Amniotic stem cell (primary cell): ENCODE results near the gene OXGR1.
A peak's percentile ranks its signal among the peaks of the same experiment; 100 is the strongest.
"Not testable (repeated sequence)": the region's sequence is repeated elsewhere in the genome, so short reads cannot be mapped to it uniquely, and the experiment has no call there.

Experiments
- DNase-seq: peaks from one replicate; lab custom pipeline; 2025; lab: John Stamatoyannopoulos, UW

Gene OXGR1

DNA sequence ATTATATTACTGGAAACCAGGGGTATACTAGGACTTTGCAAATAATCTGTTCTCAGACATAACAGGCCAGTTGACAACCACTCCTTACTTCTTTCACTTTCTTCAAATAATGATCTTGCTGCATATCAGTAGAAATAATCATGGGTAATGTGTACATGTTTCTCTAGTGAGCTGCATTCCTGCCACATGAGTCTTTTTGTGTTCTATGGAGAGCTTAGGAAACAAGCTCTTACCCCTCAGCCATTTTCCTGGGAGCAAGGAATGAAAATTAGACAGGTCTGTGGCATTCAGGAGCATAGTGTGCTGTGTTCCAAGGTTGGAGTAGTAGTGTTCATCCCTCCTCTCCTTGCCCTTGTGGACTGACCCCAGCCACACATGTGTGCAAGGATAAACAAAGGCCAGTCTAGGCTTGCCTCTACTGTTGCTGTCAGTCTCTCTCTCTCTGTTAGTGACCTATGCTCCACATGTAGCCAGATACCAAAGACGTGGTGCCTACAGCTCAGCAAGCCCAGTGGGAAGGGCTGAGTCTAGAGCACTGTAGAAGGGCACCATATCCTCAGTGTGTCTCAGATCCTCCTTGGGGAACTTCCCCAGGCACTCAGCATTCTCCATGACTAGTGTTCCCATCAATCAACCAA is 11.5 kb upstream of the OXGR1 start:
- no peak for DNase-seq

DNA sequence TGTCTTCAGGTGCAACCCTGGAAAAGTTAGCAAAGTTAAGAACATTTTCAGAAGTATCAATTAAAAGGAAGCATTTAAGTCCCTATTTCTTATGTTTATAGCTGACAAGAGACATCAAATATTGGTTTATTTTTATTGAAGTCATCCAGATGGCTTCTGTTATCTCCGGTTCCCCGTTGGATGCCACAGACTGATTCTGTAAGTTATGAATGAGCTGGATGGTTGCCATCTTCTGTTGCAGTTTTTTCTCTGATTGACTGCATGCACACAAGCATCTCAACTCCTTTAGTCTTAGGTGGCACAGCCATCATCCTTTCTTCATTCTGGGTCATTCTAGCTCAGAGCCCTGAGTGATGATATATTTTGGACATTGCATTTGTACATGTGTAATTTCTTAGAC is 10.6 kb upstream of the OXGR1 start:
- DNase-seq, result no peak

- DNase-seq, result no peak
These were observed 10.0 kb upstream of the OXGR1 start for GRCh38 chr13:97004096-97004876.

DNA sequence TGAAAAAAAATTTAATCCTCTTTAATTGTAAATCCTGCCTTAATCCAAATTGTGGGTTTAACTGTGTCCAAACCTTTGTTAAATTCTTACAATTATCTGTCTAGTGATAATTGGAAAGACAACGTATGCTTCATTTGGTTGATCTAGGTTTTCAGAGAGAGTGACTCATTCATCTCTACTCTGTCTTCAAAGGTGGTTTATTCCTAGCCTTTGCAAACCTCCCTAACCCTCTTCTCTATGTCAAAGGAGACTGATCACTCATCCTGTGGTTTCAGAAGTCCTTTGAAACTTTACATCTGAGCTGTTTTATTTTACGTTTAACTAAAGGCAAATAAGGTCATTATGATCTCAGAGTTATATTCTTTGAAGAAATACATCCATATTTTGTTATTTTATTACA is 8.8 kb upstream of the OXGR1 start:
- no peak for DNase-seq

- DNase-seq, result no peak
These were observed 8.3 kb upstream of the OXGR1 start for GRCh38 chr13:97002581-97002980.

DNA sequence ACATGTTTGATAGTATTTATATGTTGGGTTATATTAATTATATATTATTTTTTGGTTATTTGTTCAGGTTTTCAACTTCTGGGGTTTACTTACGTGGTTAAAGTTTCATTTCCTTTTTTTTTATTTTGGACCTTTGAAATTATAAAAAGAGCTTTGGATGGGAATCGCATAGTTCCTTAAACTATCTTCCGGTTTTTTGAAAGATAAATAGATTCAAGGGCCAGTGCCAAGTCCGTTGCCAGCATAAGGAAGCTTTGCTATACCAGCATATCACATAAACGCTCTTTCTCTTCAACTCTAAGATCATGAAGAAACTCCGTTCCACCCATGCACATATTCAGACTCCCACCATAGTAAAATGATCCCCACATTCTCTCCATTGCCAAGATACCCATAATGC is 7.4 kb upstream of the OXGR1 start:
- no peak for DNase-seq

- no peak for DNase-seq
These were observed 6.1 kb upstream of the OXGR1 start for GRCh38 chr13:97000295-97000925.

- DNase-seq, result no peak
These were observed 4.8 kb upstream of the OXGR1 start for GRCh38 chr13:96999091-96999490.

DNA sequence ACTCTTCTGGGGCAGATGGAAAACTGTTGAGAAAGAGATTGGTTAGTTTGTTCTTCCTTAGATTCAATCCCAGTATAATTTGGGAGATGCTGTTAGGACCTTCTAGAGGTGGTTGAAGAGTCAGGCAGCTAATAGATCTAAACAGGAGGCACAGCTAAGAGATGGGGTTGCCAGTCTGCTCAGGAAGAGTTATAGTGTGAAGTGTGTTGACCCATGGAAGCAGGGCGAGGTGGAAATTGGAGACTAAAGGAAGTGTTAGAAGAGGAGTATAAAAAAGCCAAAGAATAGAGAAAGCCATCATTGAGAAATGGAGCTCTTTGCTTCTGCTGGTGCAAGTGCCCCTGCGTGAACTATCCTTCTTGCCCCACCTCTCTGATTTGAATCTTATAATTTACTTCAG is 3.8 kb upstream of the OXGR1 start:
- no peak for DNase-seq

DNA sequence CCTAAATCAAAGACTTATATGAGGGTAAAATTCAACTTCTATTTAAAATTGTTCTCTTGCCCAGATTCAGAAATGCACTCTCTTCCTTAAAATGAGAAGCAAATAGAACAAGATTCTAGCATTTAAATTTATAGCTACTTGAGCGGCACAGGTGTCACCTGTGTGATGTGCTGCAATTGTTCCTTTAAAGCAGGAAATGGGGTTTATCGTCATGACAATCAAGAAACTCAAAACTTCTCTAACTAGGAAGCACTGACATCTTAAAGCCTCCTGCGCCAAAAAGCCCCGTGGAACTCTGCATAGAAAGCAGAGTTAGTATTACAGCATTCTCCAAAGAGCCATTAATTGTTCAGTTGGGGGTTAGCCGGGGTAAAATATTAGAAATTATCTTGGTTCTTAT is 2.6 kb upstream of the OXGR1 start:
- no peak for DNase-seq

- no peak for DNase-seq
These were observed 1.8 kb upstream of the OXGR1 start for GRCh38 chr13:96996107-96996506.

- DNase-seq, result no peak
These were observed 575 bp upstream of the OXGR1 start for GRCh38 chr13:96994858-96995243.

- DNase-seq, result no peak
These were observed 651 bp downstream of the OXGR1 start for GRCh38 chr13:96993634-96994016.

GRCh38 chr13:96992633-96993032 is 1.6 kb downstream of the OXGR1 start:
- DNase-seq, result no peak

GRCh38 chr13:96991072-96991471 is 3.2 kb downstream of the OXGR1 start:
- DNase-seq, result no peak

GRCh38 chr13:96988441-96988840 is 5.8 kb downstream of the OXGR1 start:
- no peak for DNase-seq

DNA sequence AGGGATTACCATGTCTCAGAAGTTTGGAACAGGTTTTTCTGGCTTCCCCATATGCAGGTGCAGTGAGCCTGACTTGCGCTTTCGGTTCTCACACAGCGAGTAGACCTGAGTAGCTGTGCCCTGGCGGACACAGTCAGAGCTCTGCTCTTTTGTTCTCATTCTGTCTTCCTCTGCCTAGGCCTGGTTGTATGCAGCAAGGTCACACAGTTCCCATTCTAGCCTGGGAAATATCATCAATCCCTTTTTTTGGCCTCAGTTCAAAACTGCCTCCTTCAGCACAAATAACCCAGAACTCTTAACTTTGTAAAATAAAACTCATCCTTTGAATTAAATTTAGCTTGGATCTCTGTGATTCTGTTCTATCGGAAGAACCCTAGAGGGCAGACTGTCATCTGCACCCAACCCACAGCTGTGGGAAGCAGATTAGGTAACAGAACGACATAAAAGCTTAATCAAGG is 10.2 kb downstream of the OXGR1 start:
- no peak for DNase-seq

DNA sequence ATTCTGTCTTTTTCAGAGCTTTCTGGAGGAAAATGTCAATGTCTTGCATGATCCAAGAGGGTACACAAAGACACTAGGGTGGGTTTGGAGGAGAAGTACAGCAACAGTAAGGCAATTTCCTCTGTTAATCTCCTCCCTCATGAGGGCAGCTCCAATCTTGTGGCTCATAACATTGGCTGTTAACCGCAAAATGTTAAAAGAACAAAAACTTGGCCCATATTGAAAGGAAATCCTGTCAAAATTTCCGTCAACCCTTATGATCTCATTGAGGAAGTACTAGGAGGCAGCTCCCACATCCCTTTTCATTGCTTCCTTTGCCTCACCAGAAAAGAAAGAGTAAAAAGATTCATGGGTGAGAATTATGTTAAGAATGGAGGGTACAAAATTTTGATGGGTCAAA is 11.6 kb downstream of the OXGR1 start:
- DNase-seq, result no peak

DNA sequence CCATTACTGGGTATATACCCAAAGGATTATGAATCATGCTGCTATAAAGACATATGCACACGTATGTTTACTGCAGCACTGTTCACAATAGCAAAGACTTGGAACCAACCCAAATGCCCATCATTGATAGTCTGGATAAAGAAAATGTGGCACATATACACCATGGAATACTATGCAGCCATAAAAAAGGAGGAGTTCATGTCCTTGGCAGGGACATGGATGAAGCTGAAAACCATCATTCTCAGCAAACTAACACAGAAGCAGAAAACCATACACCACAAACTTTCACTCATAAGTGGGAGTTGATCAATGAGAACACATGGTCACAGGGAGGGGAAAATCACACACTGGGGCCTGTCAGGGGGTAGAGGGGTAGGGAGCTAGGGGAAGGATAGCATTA is 14.4 kb downstream of the OXGR1 start:
- not testable (repeated sequence) for DNase-seq

GRCh38 chr13:96968027-96968426 is 26.2 kb downstream of the OXGR1 start:
- no peak for DNase-seq

DNA sequence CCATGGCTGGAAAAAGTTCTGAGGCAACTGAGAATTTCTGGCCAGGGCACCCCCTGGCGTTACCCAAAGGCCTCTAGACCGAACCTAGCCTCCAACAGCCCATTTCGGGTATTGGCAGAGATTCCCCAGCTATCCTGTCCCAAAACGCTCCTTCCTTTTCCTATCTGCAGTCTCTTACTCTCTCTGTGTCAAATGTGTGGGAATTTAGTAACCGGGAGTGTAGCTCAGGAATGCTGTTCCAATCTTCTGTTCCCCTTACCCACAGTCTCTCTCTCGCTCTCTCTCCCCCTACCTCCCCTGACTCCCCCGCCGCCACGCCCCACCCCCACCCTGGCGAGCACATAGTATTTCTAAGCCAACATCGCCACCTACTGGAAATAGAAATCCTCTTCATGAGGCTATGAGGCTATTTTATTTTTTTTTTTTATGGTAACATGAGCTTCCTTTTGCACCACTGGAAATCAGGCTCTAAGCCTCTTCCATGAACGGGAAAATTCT is 27.0 kb downstream of the OXGR1 start:
- peak; percentile 10 for DNase-seq

DNA sequence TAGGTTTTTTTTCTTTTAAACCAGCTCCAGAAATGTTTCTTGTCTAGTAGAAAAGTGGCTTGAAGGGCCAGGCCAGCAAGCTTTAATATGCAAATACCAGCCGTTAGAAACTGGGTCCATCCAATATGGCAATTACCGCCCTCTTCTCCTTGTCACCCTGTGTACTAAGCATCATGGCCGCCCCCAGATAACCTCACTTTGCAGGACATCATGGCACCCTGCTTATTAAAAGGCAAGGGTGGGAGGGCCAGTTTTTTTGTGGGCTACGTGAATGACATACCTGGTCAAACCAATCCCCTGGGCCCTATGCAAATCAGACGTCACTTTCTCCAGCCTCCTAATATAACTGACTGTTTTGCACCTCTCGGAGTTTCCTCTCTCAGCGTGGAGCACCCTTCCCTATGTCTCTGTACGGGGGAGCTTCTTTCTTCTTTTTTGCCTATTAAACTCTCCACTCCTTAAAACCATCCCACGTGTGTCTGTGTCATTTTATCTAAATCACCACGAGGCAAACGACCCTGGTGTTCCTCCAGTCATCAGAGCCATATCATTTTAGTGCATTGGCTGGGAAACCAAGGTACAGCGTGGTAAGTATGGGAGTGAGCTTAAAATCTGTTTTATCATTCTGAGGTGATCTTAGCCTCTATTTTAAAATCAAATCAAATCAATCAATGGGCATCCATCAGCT is 27.7 kb downstream of the OXGR1 start:
- no peak for DNase-seq
